NT2/D1 (cell line): ENCODE results near the gene PTGIR.

Experiments
- SUZ12 ChIP-seq: IDR thresholded peaks from 2 replicates; pipeline ENCODE4 v1.6.1; 2011; ENCODE audit not compliant: insufficient read length, insufficient read depth; ENCODE audit errors: extremely low read depth
- YY1 ChIP-seq: IDR thresholded peaks from 2 replicates; pipeline ENCODE4 v1.6.1; 2011; ENCODE audit not compliant: insufficient read length, insufficient read depth
- ZNF274 ChIP-seq: IDR thresholded peaks from 2 replicates; pipeline ENCODE4 v1.6.1; 2011; ENCODE audit warnings: mild to moderate bottlenecking, low read depth, low read length

DNA sequence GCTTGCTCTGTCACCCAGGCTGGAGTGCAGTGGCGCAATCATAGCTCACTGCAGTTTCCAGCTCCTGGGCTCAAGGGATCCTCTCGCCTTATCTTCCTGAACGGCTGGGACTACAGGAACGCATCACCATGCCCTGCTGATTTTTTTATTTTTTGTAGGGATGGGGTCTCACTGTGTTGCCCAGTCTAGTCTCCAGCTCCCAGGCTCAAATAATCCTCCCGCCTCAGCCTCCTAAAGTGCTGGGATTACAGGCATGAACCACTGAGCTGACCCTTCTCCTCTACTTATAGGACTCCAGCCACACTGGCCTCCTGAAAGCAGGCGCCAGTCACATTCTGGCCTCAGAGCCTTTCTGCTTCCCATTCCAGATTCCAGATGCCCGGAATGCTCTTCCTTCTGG, 25.6 kb upstream of the PTGIR start:
- TF ChIP-seq ZNF274 = no peak
- no peak for TF ChIP-seq YY1
- no peak for TF ChIP-seq SUZ12
